H9 (cell line): ENCODE results near the gene JAG1. TPM values are rescaled to one million over a fixed set of nuclear protein-coding genes. Genes with fewer than 3 reads are reported as not detected.

Experiments
- DNase-seq: peaks from one replicate; pipeline ENCODE4 v3.0.0-alpha.2; 2017
- H2AFZ ChIP-seq: one replicate; pipeline ENCODE4 v1.6.1; 2013; ENCODE audit warnings: mild to moderate bottlenecking, low read length, control low read depth, moderate library complexity
- H2AK5ac ChIP-seq: 2 replicates; pipeline ENCODE4 v1.6.1; 2013; ENCODE audit warnings: low read length, control low read depth, mixed read lengths; ENCODE audit not compliant: insufficient read length
- H2BK120ac ChIP-seq: one replicate; pipeline ENCODE4 v1.6.1; 2013; ENCODE audit warnings: low read depth, mild to moderate bottlenecking, low read length, control low read depth, inconsistent platforms; ENCODE audit not compliant: poor library complexity, severe bottlenecking
- H2BK12ac ChIP-seq: 2 replicates; pipeline ENCODE4 v1.6.1; 2013; ENCODE audit warnings: low read length, control low read depth, mixed read lengths, low read depth; ENCODE audit not compliant: insufficient read length
- H2BK15ac ChIP-seq: 2 replicates; pipeline ENCODE4 v1.6.1; 2013; ENCODE audit warnings: low read depth, low read length, control low read depth
- H2BK20ac ChIP-seq: one replicate; pipeline ENCODE4 v1.6.1; 2013; ENCODE audit warnings: low read depth, mild to moderate bottlenecking, low read length, control low read depth, inconsistent platforms; ENCODE audit not compliant: poor library complexity, severe bottlenecking
- H2BK5ac ChIP-seq: 2 replicates; pipeline ENCODE4 v1.6.1; 2013; ENCODE audit warnings: low read length, control low read depth, mixed read lengths; ENCODE audit not compliant: insufficient read length
- H3K14ac ChIP-seq: 2 replicates; pipeline ENCODE4 v1.6.1; 2013; ENCODE audit warnings: low read length, control low read depth; ENCODE audit not compliant: insufficient read depth
- H3K18ac ChIP-seq: 2 replicates; pipeline ENCODE4 v1.6.1; 2013; ENCODE audit warnings: low read depth, mild to moderate bottlenecking, mixed read lengths, low read length, control low read depth; ENCODE audit not compliant: insufficient read length
- H3K23ac ChIP-seq: 2 replicates; pipeline ENCODE4 v1.6.1; 2013; ENCODE audit warnings: low read length, control low read depth, mixed read lengths, low read depth; ENCODE audit not compliant: insufficient read length
- H3K23me2 ChIP-seq: 2 replicates; pipeline ENCODE4 v1.6.1; 2013; ENCODE audit warnings: low read depth, mild to moderate bottlenecking, mixed read lengths, low read length, control low read depth; ENCODE audit not compliant: insufficient read length, poor library complexity, severe bottlenecking
- H3K27ac ChIP-seq: 2 replicates; pipeline ENCODE4 v1.5.1; 2013; ENCODE audit warnings: low read length, control low read depth, mixed read lengths, low read depth; ENCODE audit not compliant: insufficient read length
- H3K27me3 ChIP-seq: 2 replicates; pipeline ENCODE4 v1.6.1; 2013; ENCODE audit warnings: low read length, control low read depth, inconsistent platforms; ENCODE audit not compliant: insufficient read depth
- H3K4ac ChIP-seq: 2 replicates; pipeline ENCODE4 v1.6.1; 2013; ENCODE audit warnings: low read depth, mild to moderate bottlenecking, control low read depth, inconsistent platforms, low read length, moderate library complexity
- H3K4me1 ChIP-seq: 2 replicates; pipeline ENCODE4 v1.6.1; 2013; ENCODE audit warnings: low read length, control low read depth, inconsistent platforms; ENCODE audit not compliant: insufficient read depth
- H3K4me2 ChIP-seq: 2 replicates; pipeline ENCODE4 v1.6.1; 2013; ENCODE audit warnings: low read length, control low read depth, mixed read lengths; ENCODE audit not compliant: insufficient read length, insufficient read depth
- H3K56ac ChIP-seq: 2 replicates; pipeline ENCODE4 v1.6.1; 2013; ENCODE audit warnings: low read depth, mild to moderate bottlenecking, mixed read lengths, low read length, control low read depth; ENCODE audit not compliant: insufficient read length
- H3K79me1 ChIP-seq: 2 replicates; pipeline ENCODE4 v1.6.1; 2013; ENCODE audit warnings: low read depth, mild to moderate bottlenecking, moderate library complexity, low read length, control low read depth, inconsistent platforms; ENCODE audit not compliant: insufficient read depth, poor library complexity, severe bottlenecking
- H3K79me2 ChIP-seq: 2 replicates; pipeline ENCODE4 v1.6.1; 2013; ENCODE audit warnings: low read length, control low read depth, inconsistent platforms; ENCODE audit not compliant: insufficient read depth
- H3K9ac ChIP-seq: 2 replicates; pipeline ENCODE4 v1.6.1; 2013; ENCODE audit warnings: low read length, control low read depth, mixed read lengths; ENCODE audit not compliant: insufficient read length; ENCODE audit errors: extremely low read depth
- H3K9me3 ChIP-seq: one replicate; pipeline ENCODE4 v1.6.1; 2013; ENCODE audit warnings: low read depth, low read length, inconsistent platforms; ENCODE audit not compliant: control insufficient read depth
- H3T11ph ChIP-seq: one replicate; pipeline ENCODE4 v1.6.1; 2013; ENCODE audit warnings: mild to moderate bottlenecking, low read length, control low read depth, inconsistent platforms
- H4K20me1 ChIP-seq: one replicate; pipeline ENCODE4 v1.6.1; 2013; ENCODE audit not compliant: control insufficient read depth, insufficient read length, insufficient read depth
- H4K5ac ChIP-seq: 2 replicates; pipeline ENCODE4 v1.6.1; 2013; ENCODE audit warnings: low read depth, mild to moderate bottlenecking, mixed read lengths, low read length, control low read depth; ENCODE audit not compliant: insufficient read length
- H4K8ac ChIP-seq: replicated peaks from 2 replicates; pipeline ENCODE4 v1.6.1; 2013; ENCODE audit warnings: low read length, control low read depth, mixed read lengths, low read depth; ENCODE audit not compliant: insufficient read length
- H4K91ac ChIP-seq: 2 replicates; pipeline ENCODE4 v1.6.1; 2013; ENCODE audit warnings: low read depth, mild to moderate bottlenecking, moderate library complexity, mixed read lengths, low read length, control low read depth; ENCODE audit not compliant: insufficient read length
- H3K27ac Mint-ChIP-seq, 3 experiments: 2 replicates in 2 of 3; 3 replicates in 1 of 3; pipeline ENCODE4 v1.8.0; 2020 to 2021; ENCODE audit warnings: mixed read lengths in 3 of 3, mild to moderate bottlenecking in 1 of 3, moderate library complexity in 1 of 3
- H3K27me3 Mint-ChIP-seq: 2 replicates; pipeline ENCODE4 v1.8.0; 2021; ENCODE audit warnings: low read depth, mild to moderate bottlenecking, moderate library complexity, mixed read lengths
- H3K36me3 Mint-ChIP-seq, 3 experiments: 2 replicates in 2 of 3; 3 replicates in 1 of 3; pipeline ENCODE4 v1.8.0; 2020 to 2021; ENCODE audit warnings: low read depth in 3 of 3, mixed read lengths in 3 of 3; ENCODE audit not compliant: insufficient read depth in 1 of 3
- H3K4me1 Mint-ChIP-seq, 2 experiments: 2 replicates each; pipeline ENCODE4 v1.8.0; 2020; ENCODE audit warnings: mixed read lengths in 2 of 2
- H3K4me3 Mint-ChIP-seq, 2 experiments: 2 replicates in 1 of 2; 3 replicates in 1 of 2; pipeline ENCODE4 v1.8.0; 2020 to 2021; ENCODE audit warnings: mild to moderate bottlenecking in 2 of 2, mixed read lengths in 2 of 2, moderate library complexity in 1 of 2
- H3K9me3 Mint-ChIP-seq, 2 experiments: 2 replicates in 1 of 2; 3 replicates in 1 of 2; pipeline ENCODE4 v1.8.0; 2020; ENCODE audit warnings: mild to moderate bottlenecking in 2 of 2, mixed read lengths in 2 of 2, moderate library complexity in 1 of 2
- CTCF ChIP-seq: fragments of 200-600 bp; sonication (generic); conservative IDR thresholded peaks from 3 replicates; pipeline ENCODE4 v1.8.0; 2021; ENCODE audit warnings: antibody characterized with exemption, mild to moderate bottlenecking
- WGBS: extraction: QIAGEN DNeasy Blood & Tissue Kit; methylation state at CpG from one replicate; pipeline ENCODE4 v1.1.7; 2013; ENCODE audit warnings: missing lambda C conversion rate, low lambda C conversion rate, mixed read lengths; ENCODE audit not compliant: insufficient read length; ENCODE audit errors: extremely low coverage; 5-methylcytosine and 5-hydroxymethylcytosine counted together
- total RNA-seq: library from RNA; stranded (reverse); gene quantifications from 2 replicates; pipeline ENCODE4 v1.2.1, GENCODE V29; 2021

The JAG1 gene
- total RNA-seq, 1 experiment from 2014 or later: 58.1 TPM

GRCh38 chr20:10711903-10712451, 38.2 kb upstream of the JAG1 start:
- Mint-ChIP-seq H3K9me3 (no peaks in the 10 kb centered on the region), H3K4me3 (no peak overlapping the region), H3K27ac (no peak overlapping the region), H3K4me1 (peaks cover 20 to 23% of the 10 kb centered on the region in 2 experiments), H3K36me3 (no peaks in the 10 kb centered on the region), H3K27me3 (no peaks in the 10 kb centered on the region)
- no peak overlapping the region for H3K4ac ChIP-seq
- H3K9ac ChIP-seq: no peak overlapping the region
- no peak overlapping the region for H3T11ph ChIP-seq
- peaks cover 1% of the 10 kb centered on the region; the same call in 1 of the 2 replicates for H3K4me1 ChIP-seq
- no peak overlapping the region for H2BK20ac ChIP-seq
- DNase-seq: no peak
- no peak overlapping the region for H3K4me2 ChIP-seq
- H3K79me1 ChIP-seq: no peaks in the 10 kb centered on the region
- no peak overlapping the region for H3K23ac ChIP-seq
- no peaks in the 10 kb centered on the region for H4K20me1 ChIP-seq
- H2BK120ac ChIP-seq: no peak overlapping the region
- no peaks in the 10 kb centered on the region for H3K23me2 ChIP-seq
- no peak overlapping the region for H4K8ac ChIP-seq
- no peak overlapping the region for H4K91ac ChIP-seq
- H2AFZ ChIP-seq: no peak overlapping the region
- no peak overlapping the region for H3K14ac ChIP-seq
- WGBS: no CpG with 5 or more reads among the region's 5 CpGs
- no peak overlapping the region for H3K18ac ChIP-seq
- no peak overlapping the region for H2BK12ac ChIP-seq
- no peak overlapping the region for H4K5ac ChIP-seq
- no peak overlapping the region for H3K27ac ChIP-seq
- TF ChIP-seq CTCF: no peak
- H2AK5ac ChIP-seq: no peak overlapping the region
- no peak overlapping the region for H2BK5ac ChIP-seq
- H3K79me2 ChIP-seq: no peaks in the 10 kb centered on the region
- H3K9me3 ChIP-seq: no peaks in the 10 kb centered on the region
- no peak overlapping the region for H3K56ac ChIP-seq
- H3K27me3 ChIP-seq: no peaks in the 10 kb centered on the region
- no peak overlapping the region for H2BK15ac ChIP-seq
